Activated B cell treated with CpG ODN at 0.5 μM for 24 hours (primary cell): ENCODE results near the gene TESK1. TPM values are rescaled to one million over a fixed set of nuclear protein-coding genes. Genes with fewer than 3 reads are reported as not detected.

ENCODE experiments used
- ATAC-seq: fragments of 200-7000 bp; cut with Tn5 transposase; one replicate; pipeline ENCODE4 v1.10.0; 2021; ENCODE audit warnings: low read depth, mild to moderate bottlenecking, moderate library complexity
- CTCF ChIA-PET: fragments of 350-600 bp; sonication (Branson Sonifier 250); formaldehyde crosslinking; loops from one replicate; lab custom pipeline; 2021; ENCODE audit warnings: antibody characterized with exemption; lab: Charles Lee
- POLR2A ChIA-PET: fragments of 350-600 bp; sonication (Branson Sonifier 250); formaldehyde crosslinking; loops from one replicate; lab custom pipeline; 2021; ENCODE audit warnings: antibody characterized with exemption; lab: Charles Lee
- DNase-seq: peaks from one replicate; pipeline ENCODE4 v3.0.0; 2022
- H3K27ac Mint-ChIP-seq: one replicate; pipeline ENCODE4 v1.8.0; 2020; ENCODE audit warnings: mixed read lengths
- H3K27me3 Mint-ChIP-seq: one replicate; pipeline ENCODE4 v1.8.0; 2021; ENCODE audit warnings: mixed read lengths
- H3K36me3 Mint-ChIP-seq: one replicate; pipeline ENCODE4 v1.8.0; 2021; ENCODE audit warnings: low read depth, mixed read lengths
- H3K4me1 Mint-ChIP-seq: one replicate; pipeline ENCODE4 v1.8.0; 2021; ENCODE audit warnings: mixed read lengths
- H3K4me3 Mint-ChIP-seq: one replicate; pipeline ENCODE4 v1.8.0; 2020; ENCODE audit warnings: mild to moderate bottlenecking, mixed read lengths
- H3K9me3 Mint-ChIP-seq: one replicate; pipeline ENCODE4 v1.8.0; 2020; ENCODE audit warnings: mixed read lengths
- CTCF ChIP-seq: fragments of 200-600 bp; IDR thresholded peaks from one replicate; pipeline ENCODE4 v1.8.0; 2022; ENCODE audit warnings: antibody characterized with exemption, mild to moderate bottlenecking
- intact Hi-C: fragments of 100-400 bp; cut with micrococcal nuclease; formaldehyde crosslinking; loops from one replicate; pipeline ENCODE4 v1.15.1; 2024
- total RNA-seq: library from RNA; stranded (reverse); gene quantifications from 2 replicates; pipeline ENCODE4 v1.2.3, GENCODE V29; 2022

Gene TESK1
- total RNA-seq, 1 donor from 2014 or later = 51.9 TPM

GRCh38 chr9:35658137-35658967 is 53.3 kb downstream of the TESK1 start, which contains the start of gene CCDC107:
Gene CCDC107 (plus strand): TSS chr9:35658292. CDS start chr9:35658380, 88 bp downstream.
- ChIA-PET CTCF (interaction anchor here (0.8 to 12.0 kb wide), 18 partner anchors 11 to 130 kb away, joined by 3 to 127 read pairs (median 6); partner anchors contain the start of genes CD72, CREB3, GBA2 and RGP1), POLR2A (interaction anchor here (0.5 to 18.0 kb wide), 26 partner anchors 8 to 555 kb away, joined by 3 to 549 read pairs (median 4); partner anchors contain the start of genes CD72, CREB3, FAM221B and HINT2)
- peak; percentile 20 for TF ChIP-seq CTCF
- DNase-seq (peak; percentile 89), ATAC-seq (peak; percentile 68)
- Mint-ChIP-seq H3K27ac (peak within 1 kb of the TSS; percentile 99), H3K4me1 (peaks cover 85% of the 10 kb centered on the region), H3K9me3 (no peaks in the 10 kb centered on the region), H3K4me3 (peak within 1 kb of the TSS; percentile 88), H3K36me3 (peaks cover 33% of the 10 kb centered on the region), H3K27me3 (peaks cover 5% of the 10 kb centered on the region)
- intact Hi-C loops = loop anchor here (1.0 to 2.0 kb wide), 7 partner anchors 22 to 670 kb away; partner anchors contain the start of genes CREB3, DNAJB5, HINT2 and TLN1

- DNase-seq (no peak), ATAC-seq (no peak)
- peaks cover 33% of the 10 kb centered on the region for H3K36me3 Mint-ChIP-seq
- POLR2A ChIA-PET = interaction anchor here (1.0 to 18.0 kb wide), 13 partner anchors 12 to 556 kb away, joined by 3 to 549 read pairs (median 12); partner anchors contain the start of genes CD72, CREB3, STOML2 and TESK1
- H3K4me1 Mint-ChIP-seq = peaks cover 83% of the 10 kb centered on the region
- peaks cover 5% of the 10 kb centered on the region for H3K27me3 Mint-ChIP-seq
- H3K4me3 Mint-ChIP-seq = peak overlapping the region; percentile 88
- intact Hi-C loops = loop anchor here (1.0 to 2.0 kb wide), 8 partner anchors 22 to 670 kb away; partner anchors contain the start of genes CREB3, DNAJB5, HINT2 and TLN1
- H3K27ac Mint-ChIP-seq = peak overlapping the region; percentile 99
- CTCF ChIA-PET = interaction anchor here (0.6 to 12.0 kb wide), 16 partner anchors 11 to 130 kb away, joined by 3 to 127 read pairs (median 5); partner anchors contain the start of genes CD72, GBA2, RGP1 and TESK1
- TF ChIP-seq CTCF = no peak
- no peaks in the 10 kb centered on the region for H3K9me3 Mint-ChIP-seq
Observed at GRCh38 chr9:35658968-35659220, 53.8 kb downstream of the TESK1 start.

- Mint-ChIP-seq H3K27me3 (peaks cover 5% of the 10 kb centered on the region), H3K9me3 (no peaks in the 10 kb centered on the region), H3K4me1 (peaks cover 78% of the 10 kb centered on the region), H3K27ac (peak overlapping the region; percentile 99), H3K36me3 (peaks cover 33% of the 10 kb centered on the region), H3K4me3 (peak overlapping the region; percentile 88)
- DNase-seq (no peak), ATAC-seq (no peak)
- CTCF ChIA-PET = interaction anchor here (0.6 to 12.0 kb wide), 15 partner anchors 11 to 129 kb away, joined by 3 to 127 read pairs (median 6); partner anchors contain the start of genes CD72 and TESK1
- intact Hi-C loops = loop anchor here (1.0 to 2.0 kb wide), 3 partner anchors 21 to 671 kb away; partner anchors contain the start of gene DNAJB5
- no peak for TF ChIP-seq CTCF
- POLR2A ChIA-PET = interaction anchor here (1.0 to 18.0 kb wide), 8 partner anchors 13 to 97 kb away, joined by 3 to 549 read pairs (median 30); partner anchors contain the start of genes CD72, CREB3, TESK1 and TLN1
Observed at GRCh38 chr9:35659340-35659739, 54.3 kb downstream of the TESK1 start.

Other genes with a start within 250 kb of the TESK1 start
- 0.24 and 0.29 TPM in 2 replicates for gene RUSC2, start 115.2 kb upstream of the TESK1 start, total RNA-seq
- gene CD72, start 13.2 kb downstream of the TESK1 start, total RNA-seq = 118 and 125 TPM in 2 replicates
- gene SIT1, start 45.7 kb downstream of the TESK1 start, total RNA-seq = 27.5 and 28.0 TPM in 2 replicates
- 8,247 and 9,516 TPM in 2 replicates for gene RMRP, start 52.8 kb downstream of the TESK1 start, total RNA-seq
- gene CCDC107, start 53.0 kb downstream of the TESK1 start, total RNA-seq = 32.5 and 34.5 TPM in 2 replicates
- gene ARHGEF39, start 59.9 kb downstream of the TESK1 start, total RNA-seq = 0.59 and 0.89 TPM in 2 replicates
- gene CA9, start 68.7 kb downstream of the TESK1 start, total RNA-seq = 0.86 TPM in 1 of 2 replicates, not detected in the other
- 1.9 and 2.0 TPM in 2 replicates for gene TPM2, start 84.7 kb downstream of the TESK1 start, total RNA-seq
- 327 and 362 TPM in 2 replicates for gene TLN1, start 126.9 kb downstream of the TESK1 start, total RNA-seq
- 13.8 and 16.9 TPM in 2 replicates for gene CREB3, start 127.4 kb downstream of the TESK1 start, total RNA-seq
- 93.4 and 104 TPM in 2 replicates for gene GBA2, start 144.0 kb downstream of the TESK1 start, total RNA-seq
- 23.8 and 25.4 TPM in 2 replicates for gene RGP1, start 144.0 kb downstream of the TESK1 start, total RNA-seq
- 0.78 and 1.2 TPM in 2 replicates for gene MSMP, start 149.0 kb downstream of the TESK1 start, total RNA-seq
- 4.4 and 4.6 TPM in 2 replicates for gene NPR2, start 186.3 kb downstream of the TESK1 start, total RNA-seq
- 1.8 and 4.0 TPM in 2 replicates for gene SPAG8, start 207.0 kb downstream of the TESK1 start, total RNA-seq
- gene HINT2, start 209.8 kb downstream of the TESK1 start, total RNA-seq = 27.9 and 34.0 TPM in 2 replicates
- not detected in 2 replicates for gene FAM221B, start 223.5 kb downstream of the TESK1 start, total RNA-seq
- gene TMEM8B, start 224.0 kb downstream of the TESK1 start, total RNA-seq = 5.0 and 8.0 TPM in 2 replicates